Measurements from ENCODE around the gene TFF2. TPM values are rescaled to one million over a fixed set of nuclear protein-coding genes. Genes with fewer than 3 reads are reported as not detected.

The TFF2 gene
- total RNA-seq, 2 experiments from 2014 or later: not detected

- ChIA-PET POLR2A (no interaction called here), CTCF (no interaction called here)
- peaks cover 9% of the 10 kb centered on the region for H3K4me1 Mint-ChIP-seq
- H3K9me3 Mint-ChIP-seq: no peaks in the 10 kb centered on the region
- no peak overlapping the region for H3K4me3 Mint-ChIP-seq
- DNase-seq: no peak
- H3K27ac Mint-ChIP-seq: no peak overlapping the region
- H3K36me3 Mint-ChIP-seq (ENCODE audit: low read depth): no peaks in the 10 kb centered on the region
- H3K27me3 Mint-ChIP-seq: no peaks in the 10 kb centered on the region
Measured at GRCh38 chr21:42316891-42317290, 33.9 kb downstream of the TFF2 start.

- no peak for DNase-seq
- Mint-ChIP-seq H3K27me3 (no peaks in the 10 kb centered on the region), H3K27ac (no peak within 1 kb of the TSS), H3K4me3 (no peak within 1 kb of the TSS), H3K4me1 (peaks cover 9% of the 10 kb centered on the region), H3K9me3 (no peaks in the 10 kb centered on the region), H3K36me3 (ENCODE audit: low read depth) (no peaks in the 10 kb centered on the region)
- POLR2A ChIA-PET: no interaction called here
- CTCF ChIA-PET: no interaction called here
Measured at GRCh38 chr21:42315296-42315891, 35.4 kb downstream of the TFF2 start, which contains the start of gene TFF3. Gene TFF3 (minus strand): TSS chr21:42315409. CDS start chr21:42315374, 35 bp downstream.

GRCh38 chr21:42314616-42315295 is 36.0 kb downstream of the TFF2 start:
- no peak overlapping the region for H3K27ac Mint-ChIP-seq
- DNase-seq: no peak
- H3K27me3 Mint-ChIP-seq: no peaks in the 10 kb centered on the region
- CTCF ChIA-PET: no interaction called here
- no peaks in the 10 kb centered on the region for H3K9me3 Mint-ChIP-seq
- no peak overlapping the region for H3K4me3 Mint-ChIP-seq
- H3K4me1 Mint-ChIP-seq: peaks cover 10% of the 10 kb centered on the region
- H3K36me3 Mint-ChIP-seq (ENCODE audit: low read depth): no peaks in the 10 kb centered on the region
- POLR2A ChIA-PET: no interaction called here

- Mint-ChIP-seq H3K9me3 (no peaks in the 10 kb centered on the region), H3K27me3 (peaks cover 2% of the 10 kb centered on the region), H3K27ac (no peak overlapping the region), H3K4me1 (peaks cover 14% of the 10 kb centered on the region), H3K36me3 (ENCODE audit: low read depth) (no peaks in the 10 kb centered on the region), H3K4me3 (no peak overlapping the region)
- POLR2A ChIA-PET: no interaction called here
- CTCF ChIA-PET: no interaction called here
- peak; percentile 35 for DNase-seq
Measured at GRCh38 chr21:42313501-42313969, 37.3 kb downstream of the TFF2 start.

GRCh38 chr21:42312626-42313104 is 38.1 kb downstream of the TFF2 start:
- H3K4me1 Mint-ChIP-seq: peaks cover 14% of the 10 kb centered on the region
- CTCF ChIA-PET: no interaction called here
- H3K27ac Mint-ChIP-seq: no peak overlapping the region
- no peaks in the 10 kb centered on the region for H3K36me3 Mint-ChIP-seq (ENCODE audit: low read depth)
- DNase-seq: no peak
- H3K27me3 Mint-ChIP-seq: peaks cover 4% of the 10 kb centered on the region
- H3K9me3 Mint-ChIP-seq: no peaks in the 10 kb centered on the region
- POLR2A ChIA-PET: no interaction called here
- H3K4me3 Mint-ChIP-seq: no peak overlapping the region

GRCh38 chr21:42311816-42312625 is 38.8 kb downstream of the TFF2 start:
- H3K9me3 Mint-ChIP-seq: no peaks in the 10 kb centered on the region
- H3K4me1 Mint-ChIP-seq: peaks cover 14% of the 10 kb centered on the region
- no peak overlapping the region for H3K27ac Mint-ChIP-seq
- no peak overlapping the region for H3K4me3 Mint-ChIP-seq
- ChIA-PET POLR2A (no interaction called here), CTCF (interaction anchor here (2.6 kb wide), 1 partner anchor 133 kb away, joined by 9 read pairs; no protein-coding TSS in a partner anchor)
- no peaks in the 10 kb centered on the region for H3K36me3 Mint-ChIP-seq (ENCODE audit: low read depth)
- DNase-seq: no peak
- peaks cover 8% of the 10 kb centered on the region for H3K27me3 Mint-ChIP-seq

- CTCF ChIA-PET: interaction anchor here (1.1 to 3.5 kb wide), 11 partner anchors 10 to 134 kb away, joined by 3 to 12 read pairs (median 4); partner anchors contain the start of gene UBASH3A
- POLR2A ChIA-PET: no interaction called here
- peaks cover 15% of the 10 kb centered on the region for H3K4me1 Mint-ChIP-seq
- peaks cover 11% of the 10 kb centered on the region for H3K27me3 Mint-ChIP-seq
- H3K36me3 Mint-ChIP-seq (ENCODE audit: low read depth): no peaks in the 10 kb centered on the region
- no peak overlapping the region for H3K27ac Mint-ChIP-seq
- H3K9me3 Mint-ChIP-seq: no peaks in the 10 kb centered on the region
- H3K4me3 Mint-ChIP-seq: no peak overlapping the region
- no peak for DNase-seq
Measured at GRCh38 chr21:42311160-42311559, 39.6 kb downstream of the TFF2 start.

- H3K9me3 Mint-ChIP-seq: no peaks in the 10 kb centered on the region
- POLR2A ChIA-PET: no interaction called here
- H3K27me3 Mint-ChIP-seq: peaks cover 14% of the 10 kb centered on the region
- no peak overlapping the region for H3K27ac Mint-ChIP-seq
- no peaks in the 10 kb centered on the region for H3K36me3 Mint-ChIP-seq (ENCODE audit: low read depth)
- CTCF ChIA-PET: interaction anchor here (0.7 to 3.5 kb wide), 20 partner anchors 9 to 656 kb away, joined by 3 to 12 read pairs (median 4); partner anchors contain the start of gene UBASH3A
- no peak for DNase-seq
- no peak overlapping the region for H3K4me3 Mint-ChIP-seq
- peaks cover 15% of the 10 kb centered on the region for H3K4me1 Mint-ChIP-seq
Measured at GRCh38 chr21:42310411-42311001, 40.3 kb downstream of the TFF2 start.

- no peak overlapping the region for H3K27ac Mint-ChIP-seq
- peak; percentile 78 for DNase-seq
- no peaks in the 10 kb centered on the region for H3K9me3 Mint-ChIP-seq
- POLR2A ChIA-PET: no interaction called here
- CTCF ChIA-PET: interaction anchor here (0.7 to 3.5 kb wide), 21 partner anchors 9 to 657 kb away, joined by 3 to 12 read pairs (median 4); partner anchors contain the start of gene UBASH3A
- H3K27me3 Mint-ChIP-seq: peaks cover 14% of the 10 kb centered on the region
- H3K4me3 Mint-ChIP-seq: no peak overlapping the region
- H3K36me3 Mint-ChIP-seq (ENCODE audit: low read depth): no peaks in the 10 kb centered on the region
- peaks cover 15% of the 10 kb centered on the region for H3K4me1 Mint-ChIP-seq
Measured at GRCh38 chr21:42309753-42310213, 41.0 kb downstream of the TFF2 start.

GRCh38 chr21:42308914-42309752 is 41.7 kb downstream of the TFF2 start:
- ChIA-PET CTCF (interaction anchor here (0.8 to 3.5 kb wide), 14 partner anchors 8 to 219 kb away, joined by 3 to 12 read pairs (median 4); partner anchors contain the start of gene UBASH3A), POLR2A (no interaction called here)
- no peaks in the 10 kb centered on the region for H3K9me3 Mint-ChIP-seq
- peaks cover 15% of the 10 kb centered on the region for H3K4me1 Mint-ChIP-seq
- H3K36me3 Mint-ChIP-seq (ENCODE audit: low read depth): no peaks in the 10 kb centered on the region
- H3K4me3 Mint-ChIP-seq: no peak overlapping the region
- H3K27ac Mint-ChIP-seq: no peak overlapping the region
- DNase-seq: no peak
- peaks cover 14% of the 10 kb centered on the region for H3K27me3 Mint-ChIP-seq

- H3K9me3 Mint-ChIP-seq: no peaks in the 10 kb centered on the region
- peaks cover 9% of the 10 kb centered on the region for H3K4me1 Mint-ChIP-seq
- CTCF ChIA-PET: interaction anchor here (1.3 to 3.5 kb wide), 3 partner anchors 7 to 96 kb away, joined by 3 to 12 read pairs (median 10); partner anchors contain the start of gene UBASH3A
- POLR2A ChIA-PET: no interaction called here
- no peaks in the 10 kb centered on the region for H3K36me3 Mint-ChIP-seq (ENCODE audit: low read depth)
- peaks cover 14% of the 10 kb centered on the region for H3K27me3 Mint-ChIP-seq
- H3K4me3 Mint-ChIP-seq: no peak overlapping the region
- no peak overlapping the region for H3K27ac Mint-ChIP-seq
- no peak for DNase-seq
Measured at GRCh38 chr21:42308161-42308913, 42.5 kb downstream of the TFF2 start.

Data from activated CD4-positive, alpha-beta T cell treated with anti-CD3 and anti-CD28 coated beads, Interleukin-2, amount 10 ng/mL, durations not matched to agents 7 days and 5 days (primary cell).